Activated T-helper 1 cell treated with anti-CD3 and anti-CD28 coated beads, Interleukin-12 subunit alpha, Interleukin-12 subunit beta, Interleukin-2, Interleukin-4 antibody, amounts not matched to agents 30 ng/mL and 10 ng/mL and 1 ng/mL, durations not matched to agents 14 hours and 24 hours and 36 hours (primary cell): ENCODE measurements around the gene GLP2R. TPM values are rescaled to one million over a fixed set of nuclear protein-coding genes. Genes with fewer than 3 reads are reported as not detected.

Experiments used
- total RNA-seq: library from RNA; stranded (reverse); gene quantifications from 2 replicates; pipeline ENCODE4 v1.2.3, GENCODE V29; 2022

The GLP2R gene
- total RNA-seq, 1 donor from 2014 or later = not detected

Other genes starting within 250 kb of the GLP2R start
- not detected in 2 replicates for gene CFAP52, start 249.3 kb upstream of the GLP2R start, total RNA-seq
- gene USP43, start 180.4 kb upstream of the GLP2R start, total RNA-seq = not detected in 2 replicates
- gene DHRS7C, start 34.3 kb upstream of the GLP2R start, total RNA-seq = not detected in 2 replicates
- gene GSG1L2, start 3.8 kb upstream of the GLP2R start, total RNA-seq = not detected in 2 replicates
- not detected in 2 replicates for gene RCVRN, start 79.3 kb downstream of the GLP2R start, total RNA-seq